Activated naive CD8-positive, alpha-beta T cell treated with anti-CD3 and anti-CD28 coated beads for 36 hours (primary cell): ENCODE data around the gene CACNA1C. TPM values are rescaled to one million over a fixed set of nuclear protein-coding genes. Genes with fewer than 3 reads are reported as not detected.

Experiments
- DNase-seq: peaks from one replicate; pipeline ENCODE4 v3.0.0; 2021
- H3K27ac Mint-ChIP-seq: one replicate; pipeline ENCODE4 v1.8.0; 2022; ENCODE audit warnings: mild to moderate bottlenecking, moderate library complexity, mixed read lengths
- H3K27me3 Mint-ChIP-seq: one replicate; pipeline ENCODE4 v1.8.0; 2022; ENCODE audit warnings: mild to moderate bottlenecking, mixed read lengths
- H3K36me3 Mint-ChIP-seq: one replicate; pipeline ENCODE4 v1.8.0; 2021; ENCODE audit warnings: mild to moderate bottlenecking, mixed read lengths
- H3K4me1 Mint-ChIP-seq: one replicate; pipeline ENCODE4 v1.8.0; 2021; ENCODE audit warnings: mixed read lengths
- H3K4me3 Mint-ChIP-seq: one replicate; pipeline ENCODE4 v1.8.0; 2022; ENCODE audit warnings: mild to moderate bottlenecking, moderate library complexity, mixed read lengths
- H3K9me3 Mint-ChIP-seq: one replicate; pipeline ENCODE4 v1.8.0; 2022; ENCODE audit warnings: mixed read lengths
- total RNA-seq, 2 experiments: library from RNA; stranded (reverse); gene quantifications; one replicate each; pipeline ENCODE4 v1.2.3, GENCODE V29; 2021

The CACNA1C gene
- total RNA-seq, 2 experiments from 2014 or later, result 0.02 to 0.14 TPM

- no peaks in the 10 kb centered on the region for H3K4me1 Mint-ChIP-seq
- H3K4me3 Mint-ChIP-seq, result no peak overlapping the region
- no peaks in the 10 kb centered on the region for H3K9me3 Mint-ChIP-seq
- no peaks in the 10 kb centered on the region for H3K27me3 Mint-ChIP-seq
- H3K36me3 Mint-ChIP-seq, result no peaks in the 10 kb centered on the region
- no peak for DNase-seq
- H3K27ac Mint-ChIP-seq, result no peak overlapping the region
These were observed 403.5 kb downstream of the CACNA1C start for GRCh38 chr12:2456122-2456812.

GRCh38 chr12:2456813-2457186, 404.0 kb downstream of the CACNA1C start:
- no peaks in the 10 kb centered on the region for H3K9me3 Mint-ChIP-seq
- H3K36me3 Mint-ChIP-seq, result no peaks in the 10 kb centered on the region
- no peak for DNase-seq
- no peaks in the 10 kb centered on the region for H3K27me3 Mint-ChIP-seq
- H3K4me1 Mint-ChIP-seq, result no peaks in the 10 kb centered on the region
- no peak overlapping the region for H3K27ac Mint-ChIP-seq
- no peak overlapping the region for H3K4me3 Mint-ChIP-seq

- Mint-ChIP-seq H3K4me3 (no peak overlapping the region), H3K36me3 (no peaks in the 10 kb centered on the region), H3K27me3 (no peaks in the 10 kb centered on the region), H3K9me3 (no peaks in the 10 kb centered on the region), H3K27ac (no peak overlapping the region), H3K4me1 (no peaks in the 10 kb centered on the region)
- no peak for DNase-seq
These were observed 404.6 kb downstream of the CACNA1C start for GRCh38 chr12:2457215-2457932.

- no peaks in the 10 kb centered on the region for H3K9me3 Mint-ChIP-seq
- H3K4me3 Mint-ChIP-seq, result no peak overlapping the region
- DNase-seq, result no peak
- H3K36me3 Mint-ChIP-seq, result no peaks in the 10 kb centered on the region
- no peak overlapping the region for H3K27ac Mint-ChIP-seq
- H3K4me1 Mint-ChIP-seq, result no peaks in the 10 kb centered on the region
- no peaks in the 10 kb centered on the region for H3K27me3 Mint-ChIP-seq
These were observed 405.2 kb downstream of the CACNA1C start for GRCh38 chr12:2457933-2458414.

- no peak overlapping the region for H3K27ac Mint-ChIP-seq
- H3K4me3 Mint-ChIP-seq, result no peak overlapping the region
- no peak for DNase-seq
- no peaks in the 10 kb centered on the region for H3K36me3 Mint-ChIP-seq
- no peaks in the 10 kb centered on the region for H3K27me3 Mint-ChIP-seq
- H3K9me3 Mint-ChIP-seq, result no peaks in the 10 kb centered on the region
- H3K4me1 Mint-ChIP-seq, result no peaks in the 10 kb centered on the region
These were observed 407.4 kb downstream of the CACNA1C start for GRCh38 chr12:2460051-2460670.

- Mint-ChIP-seq H3K9me3 (no peaks in the 10 kb centered on the region), H3K27ac (no peak overlapping the region), H3K4me3 (no peak overlapping the region), H3K36me3 (no peaks in the 10 kb centered on the region), H3K4me1 (no peaks in the 10 kb centered on the region), H3K27me3 (no peaks in the 10 kb centered on the region)
- no peak for DNase-seq
These were observed 408.3 kb downstream of the CACNA1C start for GRCh38 chr12:2461046-2461445.

- no peaks in the 10 kb centered on the region for H3K4me1 Mint-ChIP-seq
- H3K9me3 Mint-ChIP-seq, result no peaks in the 10 kb centered on the region
- H3K27me3 Mint-ChIP-seq, result no peaks in the 10 kb centered on the region
- no peak for DNase-seq
- H3K4me3 Mint-ChIP-seq, result no peak overlapping the region
- no peaks in the 10 kb centered on the region for H3K36me3 Mint-ChIP-seq
- H3K27ac Mint-ChIP-seq, result no peak overlapping the region
These were observed 408.9 kb downstream of the CACNA1C start for GRCh38 chr12:2461645-2462044.

- Mint-ChIP-seq H3K36me3 (no peaks in the 10 kb centered on the region), H3K27me3 (no peaks in the 10 kb centered on the region), H3K4me1 (no peaks in the 10 kb centered on the region), H3K9me3 (no peaks in the 10 kb centered on the region), H3K4me3 (no peak overlapping the region), H3K27ac (no peak overlapping the region)
- no peak for DNase-seq
These were observed 409.3 kb downstream of the CACNA1C start for GRCh38 chr12:2462087-2462486.

- no peak for DNase-seq
These were observed 410.9 kb downstream of the CACNA1C start for GRCh38 chr12:2463719-2464118.

GRCh38 chr12:2465681-2466080, 412.9 kb downstream of the CACNA1C start:
- Mint-ChIP-seq H3K4me1 (no peaks in the 10 kb centered on the region), H3K4me3 (no peak overlapping the region), H3K9me3 (no peaks in the 10 kb centered on the region), H3K27me3 (no peaks in the 10 kb centered on the region), H3K36me3 (no peaks in the 10 kb centered on the region), H3K27ac (no peak overlapping the region)
- DNase-seq, result no peak

More at GRCh38 chr12:2463719-2464118, 410.9 kb downstream of the CACNA1C start:
- H3K4me3 Mint-ChIP-seq, result no peak overlapping the region
- no peaks in the 10 kb centered on the region for H3K4me1 Mint-ChIP-seq
- H3K36me3 Mint-ChIP-seq, result no peaks in the 10 kb centered on the region
- H3K27ac Mint-ChIP-seq, result no peak overlapping the region
- H3K9me3 Mint-ChIP-seq, result no peaks in the 10 kb centered on the region
- no peaks in the 10 kb centered on the region for H3K27me3 Mint-ChIP-seq

GRCh38 chr12:2466211-2466610, 413.4 kb downstream of the CACNA1C start:
- Mint-ChIP-seq H3K27ac (no peak overlapping the region), H3K4me3 (no peak overlapping the region), H3K27me3 (no peaks in the 10 kb centered on the region), H3K36me3 (no peaks in the 10 kb centered on the region), H3K4me1 (no peaks in the 10 kb centered on the region), H3K9me3 (no peaks in the 10 kb centered on the region)
- no peak for DNase-seq

GRCh38 chr12:2467447-2468195, 414.8 kb downstream of the CACNA1C start:
- H3K36me3 Mint-ChIP-seq, result no peaks in the 10 kb centered on the region
- H3K9me3 Mint-ChIP-seq, result no peaks in the 10 kb centered on the region
- no peak overlapping the region for H3K27ac Mint-ChIP-seq
- no peak for DNase-seq
- no peaks in the 10 kb centered on the region for H3K4me1 Mint-ChIP-seq
- peaks cover 4% of the 10 kb centered on the region for H3K27me3 Mint-ChIP-seq
- no peak overlapping the region for H3K4me3 Mint-ChIP-seq

GRCh38 chr12:2475984-2476383, 423.2 kb downstream of the CACNA1C start:
- H3K9me3 Mint-ChIP-seq, result no peaks in the 10 kb centered on the region
- H3K27ac Mint-ChIP-seq, result no peak overlapping the region
- H3K36me3 Mint-ChIP-seq, result no peaks in the 10 kb centered on the region
- H3K27me3 Mint-ChIP-seq, result peaks cover 4% of the 10 kb centered on the region
- no peak overlapping the region for H3K4me3 Mint-ChIP-seq
- no peak for DNase-seq
- no peaks in the 10 kb centered on the region for H3K4me1 Mint-ChIP-seq

- Mint-ChIP-seq H3K4me1 (no peaks in the 10 kb centered on the region), H3K27ac (no peak overlapping the region), H3K9me3 (no peaks in the 10 kb centered on the region), H3K4me3 (no peak overlapping the region), H3K36me3 (no peaks in the 10 kb centered on the region), H3K27me3 (peaks cover under 1% of the 10 kb centered on the region)
- DNase-seq, result no peak
These were observed 424.4 kb downstream of the CACNA1C start for GRCh38 chr12:2477009-2477766.
